OCI-LY7 (cell line): ENCODE data around the gene PIGL. TPM values are rescaled to one million over a fixed set of nuclear protein-coding genes. Genes with fewer than 3 reads are reported as not detected.

Source experiments
- BruUV-seq: library from RNA; stranded (reverse); fragments of 400-500 nt; replicated peaks from 2 replicates; lab custom pipeline; 2021; lab: Mats Ljungman, UMichigan
- CTCF ChIA-PET: fragments of 300-600 bp; sonication (Branson Sonifier 250); formaldehyde crosslinking; loops from one replicate; lab custom pipeline; 2022; ENCODE audit warnings: antibody characterized with exemption; ENCODE audit not compliant: unreplicated experiment; lab: Charles Lee
- POLR2A ChIA-PET: fragments of 300-600 bp; sonication (Branson Sonifier 250); formaldehyde crosslinking; loops from one replicate; lab custom pipeline; 2022; ENCODE audit warnings: antibody characterized with exemption; lab: Charles Lee
- DNase-seq: peaks from one replicate; pipeline ENCODE4 v3.0.0-alpha.2; 2015; ENCODE audit warnings: low spot score
- H2AFZ ChIP-seq: fragments of 200-600 bp; sonication (generic), shearing (Covaris generic); 2 replicates; pipeline ENCODE4 v1.6.1; 2014; ENCODE audit warnings: mild to moderate bottlenecking, antibody characterized with exemption, low read length, moderate library complexity
- H3K27ac ChIP-seq: fragments of 200-600 bp; sonication (generic); 2 replicates; pipeline ENCODE4 v1.5.1; 2014; ENCODE audit warnings: mixed run types, low read depth, mild to moderate bottlenecking, moderate library complexity, low read length, inconsistent platforms; ENCODE audit not compliant: poor library complexity, severe bottlenecking
- H3K36me3 ChIP-seq: fragments of 200-600 bp; sonication (generic); 2 replicates; pipeline ENCODE4 v1.6.1; 2014; ENCODE audit warnings: mild to moderate bottlenecking, antibody characterized with exemption, low read length, moderate library complexity, mixed read lengths; ENCODE audit not compliant: insufficient read depth
- H3K4me1 ChIP-seq: fragments of 200-600 bp; sonication (generic); 2 replicates; pipeline ENCODE4 v1.5.1; 2014; ENCODE audit warnings: mild to moderate bottlenecking, low read length; ENCODE audit not compliant: insufficient read depth, poor library complexity, severe bottlenecking
- H3K4me2 ChIP-seq: fragments of 200-600 bp; sonication (generic); 2 replicates; pipeline ENCODE4 v1.6.1; 2014; ENCODE audit warnings: mild to moderate bottlenecking, low read length
- H3K4me3 ChIP-seq: fragments of 200-600 bp; sonication (generic); 2 replicates; pipeline ENCODE4 v1.5.1; 2014; ENCODE audit warnings: mild to moderate bottlenecking, low read depth, low read length; ENCODE audit not compliant: poor library complexity, severe bottlenecking
- H3K79me2 ChIP-seq: fragments of 200-600 bp; sonication (generic); 2 replicates; pipeline ENCODE4 v1.6.1; 2016; ENCODE audit warnings: low read depth, mild to moderate bottlenecking, low read length, moderate library complexity, mixed read lengths; ENCODE audit not compliant: insufficient read depth
- H3K9me2 ChIP-seq: fragments of 200-600 bp; sonication (generic); 2 replicates; pipeline ENCODE4 v1.6.1; 2016; ENCODE audit warnings: mild to moderate bottlenecking, low read length, mixed read lengths; ENCODE audit not compliant: insufficient read depth
- H3K9me3 ChIP-seq: fragments of 200-600 bp; sonication (generic); 2 replicates; pipeline ENCODE4 v1.6.1; 2014; ENCODE audit warnings: mild to moderate bottlenecking, mixed run types, low read length, mixed read lengths
- H4K20me1 ChIP-seq: fragments of 200-600 bp; sonication (generic); 2 replicates; pipeline ENCODE4 v1.6.1; 2014; ENCODE audit warnings: mild to moderate bottlenecking, antibody characterized with exemption, low read length, moderate library complexity, mixed read lengths; ENCODE audit not compliant: insufficient read depth
- CTCF ChIP-seq: fragments of 200-600 bp; sonication (generic); conservative IDR thresholded peaks from 2 replicates; pipeline ENCODE4 v1.5.1; 2014; ENCODE audit warnings: mild to moderate bottlenecking, antibody characterized with exemption, low read length, moderate library complexity, mixed read lengths
- EZH2phosphoT487 ChIP-seq: fragments of 200-600 bp; sonication (generic); IDR thresholded peaks from 2 replicates; pipeline ENCODE4 v1.6.1; 2018; ENCODE audit warnings: low read depth, borderline replicate concordance, mild to moderate bottlenecking, mixed run types, antibody characterized with exemption, low read length, moderate library complexity, mixed read lengths
- intact Hi-C: fragments of 100-400 bp; cut with micrococcal nuclease; formaldehyde crosslinking; loops from one replicate; pipeline ENCODE4 v1.10.0; 2022; ENCODE audit not compliant: unreplicated experiment
- total RNA-seq, 2 experiments: library from RNA; depleted of rRNA in 1 of 2; stranded (reverse); fragments of >200 nt in 1 of 2; shearing (Covaris generic) in 1 of 2; gene quantifications; 2 replicates each; pipeline ENCODE4 v1.2.3, GENCODE V29; 2014 to 2022

Gene PIGL
- total RNA-seq, 2 experiments from 2014 or later = 39.4 to 43.6 TPM

DNA sequence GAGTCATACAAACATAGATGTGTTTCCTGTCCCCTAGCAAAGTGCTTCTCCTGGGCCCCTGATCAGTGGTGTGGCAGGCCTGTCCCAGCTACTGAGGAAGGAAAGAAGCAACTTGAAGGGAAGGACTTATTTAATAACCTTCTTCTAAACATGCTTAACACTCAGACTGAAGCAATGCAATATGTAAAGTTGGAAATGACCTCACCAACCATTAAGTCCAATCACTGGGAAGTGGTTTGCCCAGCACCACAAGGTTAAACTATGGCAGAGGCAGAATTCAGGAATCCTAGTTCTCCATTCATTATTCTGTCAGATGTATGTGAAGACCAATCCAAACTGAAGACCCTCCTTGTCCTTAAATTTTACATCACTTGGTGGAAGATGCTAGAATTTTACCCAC lies 97.2 kb downstream of the PIGL start:
- no peak for DNase-seq
- Histone ChIP-seq H3K9me2 (no peaks in the 10 kb centered on the region), H3K4me1 (no peaks in the 10 kb centered on the region), H3K36me3 (peaks cover 7% of the 10 kb centered on the region; the same call in 1 of the 2 replicates), H4K20me1 (no peaks in the 10 kb centered on the region), H3K9me3 (no peaks in the 10 kb centered on the region), H3K27ac (no peak overlapping the region), H3K79me2 (no peaks in the 10 kb centered on the region), H2AFZ (no peak overlapping the region), H3K4me3 (no peak overlapping the region), H3K4me2 (no peak overlapping the region)
- no TSS peak for BruUV-seq
- ChIA-PET POLR2A (interaction anchor here (1.3 kb wide), 1 partner anchor 8 kb away, joined by 3 read pairs; no protein-coding TSS in a partner anchor), CTCF (no interaction called here)
- intact Hi-C loops = no loop called here
- TF ChIP-seq EZH2phosphoT487 = no peak
- TF ChIP-seq CTCF = no peak

GRCh38 chr17:16314859-16315258 lies 97.8 kb downstream of the PIGL start:
- intact Hi-C loops = no loop called here
- no peaks in the 10 kb centered on the region for H3K9me2 ChIP-seq
- H2AFZ ChIP-seq = no peak overlapping the region
- ChIA-PET CTCF (no interaction called here), POLR2A (no interaction called here)
- DNase-seq = no peak
- H3K4me3 ChIP-seq = no peak overlapping the region
- H3K4me2 ChIP-seq = no peak overlapping the region
- no peak overlapping the region for H3K27ac ChIP-seq
- no peaks in the 10 kb centered on the region for H3K9me3 ChIP-seq
- no peaks in the 10 kb centered on the region for H3K4me1 ChIP-seq
- no peaks in the 10 kb centered on the region for H3K79me2 ChIP-seq
- H4K20me1 ChIP-seq = no peaks in the 10 kb centered on the region
- TF ChIP-seq EZH2phosphoT487 (no peak), CTCF (no peak)
- BruUV-seq = no TSS peak
- peaks cover 7% of the 10 kb centered on the region; the same call in 1 of the 2 replicates for H3K36me3 ChIP-seq

DNA sequence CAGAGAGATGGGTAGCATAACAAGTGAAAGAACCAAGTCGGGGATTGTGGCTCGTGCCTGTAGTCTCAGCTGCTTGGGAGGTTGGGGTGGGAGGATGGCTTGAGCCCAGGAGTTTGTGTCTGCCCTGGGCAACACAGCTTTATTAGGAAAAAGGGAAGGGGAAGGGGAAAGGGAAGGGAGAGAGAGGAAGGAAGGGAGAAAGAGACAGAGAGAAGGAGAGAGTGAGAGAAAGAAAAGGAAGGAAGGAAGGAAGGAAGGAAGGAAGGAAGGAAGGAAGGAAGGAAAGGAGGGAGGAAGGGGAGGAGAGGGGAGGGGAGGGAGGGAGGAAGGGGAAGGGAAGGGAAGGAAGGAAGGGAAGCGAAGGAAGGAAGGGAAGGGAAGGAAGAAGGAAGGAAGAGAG lies 103.0 kb downstream of the PIGL start:
- Histone ChIP-seq H3K79me2 (no peaks in the 10 kb centered on the region), H4K20me1 (no peaks in the 10 kb centered on the region), H3K4me2 (no peak overlapping the region), H3K9me3 (no peaks in the 10 kb centered on the region), H3K27ac (no peak overlapping the region), H3K4me3 (no peak overlapping the region), H3K4me1 (no peaks in the 10 kb centered on the region), H3K36me3 (no peaks in the 10 kb centered on the region), H3K9me2 (no peaks in the 10 kb centered on the region), H2AFZ (no peak overlapping the region)
- intact Hi-C loops = no loop called here
- DNase-seq = no peak
- CTCF ChIA-PET = interaction anchor here (0.9 kb wide), 1 partner anchor 266 kb away, joined by 3 read pairs; no protein-coding TSS in a partner anchor
- TF ChIP-seq EZH2phosphoT487 = no peak
- no peak for TF ChIP-seq CTCF
- no TSS peak for BruUV-seq
- POLR2A ChIA-PET = interaction anchor here (0.6 kb wide), 1 partner anchor 89 kb away, joined by 4 read pairs; no protein-coding TSS in a partner anchor
